NCI-H1436 (cell line): ENCODE results near the gene OR2AG2.

Experiments
- DNase-seq: peaks from one replicate; lab custom pipeline; 2025; lab: John Stamatoyannopoulos, UW

OR2AG2 gene

GRCh38 chr11:6738590-6738989, 33.2 kb downstream of the OR2AG2 start:
- no peak for DNase-seq

GRCh38 chr11:6737872-6738466, 33.8 kb downstream of the OR2AG2 start:
- DNase-seq: peak; percentile 1

GRCh38 chr11:6736495-6737121, 35.2 kb downstream of the OR2AG2 start:
- no peak for DNase-seq

GRCh38 chr11:6735306-6735705, 36.5 kb downstream of the OR2AG2 start:
- no peak for DNase-seq

- DNase-seq: no peak
These were observed 37.2 kb downstream of the OR2AG2 start for GRCh38 chr11:6734616-6735015.

GRCh38 chr11:6733326-6734275, 38.2 kb downstream of the OR2AG2 start:
- no peak for DNase-seq

- DNase-seq: no peak
These were observed 43.6 kb downstream of the OR2AG2 start for GRCh38 chr11:6727971-6728760.

- DNase-seq: no peak
These were observed 46.3 kb downstream of the OR2AG2 start for GRCh38 chr11:6725386-6725896.

- no peak for DNase-seq
These were observed 47.8 kb downstream of the OR2AG2 start for GRCh38 chr11:6724013-6724412.

GRCh38 chr11:6721343-6721742, 50.4 kb downstream of the OR2AG2 start:
- DNase-seq: no peak

- no peak for DNase-seq
These were observed 52.2 kb downstream of the OR2AG2 start for GRCh38 chr11:6719576-6719975.

- no peak for DNase-seq
These were observed 54.4 kb downstream of the OR2AG2 start for GRCh38 chr11:6717426-6717825.
